NK-92 (cell line): ENCODE measurements around the gene HARS2.
"Not testable (repeated sequence)": the region's sequence is repeated elsewhere in the genome, so short reads cannot be mapped to it uniquely, and the experiment has no call there.

Experiments used
- DNase-seq: peaks from one replicate; lab custom pipeline; 2025; ENCODE audit not compliant: unreplicated experiment; lab: John Stamatoyannopoulos, UW

HARS2 gene

GRCh38 chr5:140690941-140691924 is at the start of gene HARS2, which contains the start of gene HARS1:
Gene HARS2, plus strand, starts transcription at chr5:140691455. Its CDS starts 194 bp downstream, at chr5:140691649.
Gene HARS1, minus strand, starts transcription at chr5:140691370. Its CDS starts 66 bp downstream, at chr5:140691304.
- no peak for DNase-seq

GRCh38 chr5:140641716-140642115 is 49.5 kb upstream of the HARS2 start:
- DNase-seq = no peak

GRCh38 chr5:140642718-140643117 is 48.5 kb upstream of the HARS2 start:
- no peak for DNase-seq

- no peak for DNase-seq
Observed at GRCh38 chr5:140647042-140647419, 44.2 kb upstream of the HARS2 start.

GRCh38 chr5:140658870-140659269 is 32.4 kb upstream of the HARS2 start:
- DNase-seq = no peak

GRCh38 chr5:140660371-140660770 is 30.9 kb upstream of the HARS2 start:
- DNase-seq = not testable (repeated sequence)

GRCh38 chr5:140664030-140664358 is 27.3 kb upstream of the HARS2 start:
- DNase-seq = no peak

- DNase-seq = peak; percentile 75
Observed at GRCh38 chr5:140664359-140665119, 26.7 kb upstream of the HARS2 start, which contains the start of gene WDR55. Gene WDR55, plus strand, starts transcription at chr5:140664904. Its CDS starts 9 bp downstream, at chr5:140664913.

- DNase-seq = not testable (repeated sequence)
Observed at GRCh38 chr5:140671035-140671434, 20.2 kb upstream of the HARS2 start.

GRCh38 chr5:140671472-140672125 is 19.7 kb upstream of the HARS2 start:
- no peak for DNase-seq

GRCh38 chr5:140672455-140673186 is 18.6 kb upstream of the HARS2 start:
- DNase-seq = no peak

- DNase-seq = no peak
Observed at GRCh38 chr5:140673187-140673976, 17.9 kb upstream of the HARS2 start, which contains the start of gene DND1. Gene DND1, minus strand, starts transcription at chr5:140673576. Its CDS starts 34 bp downstream, at chr5:140673542.

- no peak for DNase-seq
Observed at GRCh38 chr5:140674211-140674610, 17.0 kb upstream of the HARS2 start.

- no peak for DNase-seq
Observed at GRCh38 chr5:140674629-140675028, 16.6 kb upstream of the HARS2 start.

- DNase-seq = no peak
Observed at GRCh38 chr5:140677947-140678346, 13.3 kb upstream of the HARS2 start.

GRCh38 chr5:140678993-140679392 is 12.3 kb upstream of the HARS2 start:
- no peak for DNase-seq

- DNase-seq = no peak
Observed at GRCh38 chr5:140690376-140690932, 801 bp upstream of the HARS2 start.

- no peak for DNase-seq
Observed at GRCh38 chr5:140694276-140694675, 3.0 kb downstream of the HARS2 start.

- no peak for DNase-seq
Observed at GRCh38 chr5:140696891-140697492, 5.7 kb downstream of the HARS2 start.
